GM10266 (cell line): ENCODE measurements around the gene CCT8.
"Not testable (repeated sequence)": the region's sequence is repeated elsewhere in the genome, so short reads cannot be mapped to it uniquely, and the experiment has no call there.

Experiments used
- DNase-seq: peaks from one replicate; pipeline ENCODE4 v3.0.0; 2012; ENCODE audit errors: extremely low spot score
- TF ChIP-seq, protein P1 (sequence below): IDR thresholded peaks from 2 replicates; pipeline ENCODE4 v1.5.1; 2012; ENCODE audit warnings: mild to moderate bottlenecking, low read depth; ENCODE audit not compliant: control insufficient read depth, insufficient read depth; ENCODE audit errors: missing control alignments

Gene CCT8

DNA sequence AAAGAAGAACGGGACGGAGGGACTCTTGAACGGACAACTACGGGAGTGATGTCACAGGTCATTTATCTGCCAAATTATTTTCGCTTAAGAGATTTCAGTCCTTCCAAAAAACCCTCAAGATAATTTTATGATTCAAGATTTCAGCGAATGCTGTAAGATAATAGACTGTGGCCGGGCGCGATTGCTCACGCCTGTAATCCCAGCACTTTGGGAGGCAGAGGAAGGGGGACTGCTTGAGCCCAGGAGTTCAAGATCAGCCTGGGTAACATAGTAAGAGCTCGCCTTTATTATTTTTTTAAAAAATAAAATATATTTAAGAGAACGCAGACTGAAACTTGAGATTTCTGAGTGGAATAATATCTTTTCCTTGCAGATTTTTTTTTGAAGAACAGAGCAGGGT lies 54.9 kb downstream of the CCT8 start:
- DNase-seq = no peak
- TF ChIP-seq, protein P1, sequence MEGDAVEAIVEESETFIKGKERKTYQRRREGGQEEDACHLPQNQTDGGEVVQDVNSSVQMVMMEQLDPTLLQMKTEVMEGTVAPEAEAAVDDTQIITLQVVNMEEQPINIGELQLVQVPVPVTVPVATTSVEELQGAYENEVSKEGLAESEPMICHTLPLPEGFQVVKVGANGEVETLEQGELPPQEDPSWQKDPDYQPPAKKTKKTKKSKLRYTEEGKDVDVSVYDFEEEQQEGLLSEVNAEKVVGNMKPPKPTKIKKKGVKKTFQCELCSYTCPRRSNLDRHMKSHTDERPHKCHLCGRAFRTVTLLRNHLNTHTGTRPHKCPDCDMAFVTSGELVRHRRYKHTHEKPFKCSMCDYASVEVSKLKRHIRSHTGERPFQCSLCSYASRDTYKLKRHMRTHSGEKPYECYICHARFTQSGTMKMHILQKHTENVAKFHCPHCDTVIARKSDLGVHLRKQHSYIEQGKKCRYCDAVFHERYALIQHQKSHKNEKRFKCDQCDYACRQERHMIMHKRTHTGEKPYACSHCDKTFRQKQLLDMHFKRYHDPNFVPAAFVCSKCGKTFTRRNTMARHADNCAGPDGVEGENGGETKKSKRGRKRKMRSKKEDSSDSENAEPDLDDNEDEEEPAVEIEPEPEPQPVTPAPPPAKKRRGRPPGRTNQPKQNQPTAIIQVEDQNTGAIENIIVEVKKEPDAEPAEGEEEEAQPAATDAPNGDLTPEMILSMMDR = no peak

GRCh38 chr21:29017639-29018237 lies 55.7 kb downstream of the CCT8 start:
- peak; percentile 38 for DNase-seq

DNA sequence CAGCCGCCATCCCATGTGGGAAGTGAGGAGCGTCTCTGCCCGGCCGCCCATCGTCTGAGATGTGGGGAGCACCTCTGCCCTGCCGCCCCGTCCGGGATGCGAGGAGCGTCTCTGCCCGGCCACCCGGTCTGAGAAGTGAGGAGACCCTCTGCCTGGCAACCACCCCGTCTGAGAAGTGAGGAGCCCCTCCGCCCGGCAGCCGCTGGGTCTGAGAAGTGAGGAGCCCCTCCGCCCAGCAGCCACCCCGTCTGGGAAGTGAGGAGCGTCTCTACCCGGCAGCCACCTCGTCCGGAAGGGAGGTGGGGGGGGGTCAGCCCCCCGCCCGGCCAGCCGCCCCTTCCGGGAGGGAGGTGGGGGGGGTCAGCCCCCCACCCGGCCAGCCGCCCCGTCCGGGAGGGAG lies 62.2 kb downstream of the CCT8 start:
- not testable (repeated sequence) for DNase-seq

More at GRCh38 chr21:29017639-29018237, 55.7 kb downstream of the CCT8 start:
- TF ChIP-seq, protein P1 = no peak

- TF ChIP-seq, protein P1 = no peak
- DNase-seq = no peak
Measured at GRCh38 chr21:29008367-29008766, 65.1 kb downstream of the CCT8 start.

GRCh38 chr21:29007810-29008209 lies 65.6 kb downstream of the CCT8 start:
- TF ChIP-seq, protein P1 = no peak
- DNase-seq = no peak

- TF ChIP-seq, protein P1 = no peak
- no peak for DNase-seq
Measured at GRCh38 chr21:29007135-29007534, 66.3 kb downstream of the CCT8 start.
